NCI-H82 (cell line): ENCODE results near the gene NRGN.
"Not testable (repeated sequence)": the region's sequence is repeated elsewhere in the genome, so short reads cannot be mapped to it uniquely, and the experiment has no call there.

Experiments used
- DNase-seq: peaks from one replicate; lab custom pipeline; 2025; lab: John Stamatoyannopoulos, UW

Gene NRGN

GRCh38 chr11:124757320-124757719 is 17.6 kb downstream of the NRGN start:
- DNase-seq, result no peak

- DNase-seq, result peak; percentile 81
These were observed 18.9 kb downstream of the NRGN start for GRCh38 chr11:124758355-124759265.

DNA sequence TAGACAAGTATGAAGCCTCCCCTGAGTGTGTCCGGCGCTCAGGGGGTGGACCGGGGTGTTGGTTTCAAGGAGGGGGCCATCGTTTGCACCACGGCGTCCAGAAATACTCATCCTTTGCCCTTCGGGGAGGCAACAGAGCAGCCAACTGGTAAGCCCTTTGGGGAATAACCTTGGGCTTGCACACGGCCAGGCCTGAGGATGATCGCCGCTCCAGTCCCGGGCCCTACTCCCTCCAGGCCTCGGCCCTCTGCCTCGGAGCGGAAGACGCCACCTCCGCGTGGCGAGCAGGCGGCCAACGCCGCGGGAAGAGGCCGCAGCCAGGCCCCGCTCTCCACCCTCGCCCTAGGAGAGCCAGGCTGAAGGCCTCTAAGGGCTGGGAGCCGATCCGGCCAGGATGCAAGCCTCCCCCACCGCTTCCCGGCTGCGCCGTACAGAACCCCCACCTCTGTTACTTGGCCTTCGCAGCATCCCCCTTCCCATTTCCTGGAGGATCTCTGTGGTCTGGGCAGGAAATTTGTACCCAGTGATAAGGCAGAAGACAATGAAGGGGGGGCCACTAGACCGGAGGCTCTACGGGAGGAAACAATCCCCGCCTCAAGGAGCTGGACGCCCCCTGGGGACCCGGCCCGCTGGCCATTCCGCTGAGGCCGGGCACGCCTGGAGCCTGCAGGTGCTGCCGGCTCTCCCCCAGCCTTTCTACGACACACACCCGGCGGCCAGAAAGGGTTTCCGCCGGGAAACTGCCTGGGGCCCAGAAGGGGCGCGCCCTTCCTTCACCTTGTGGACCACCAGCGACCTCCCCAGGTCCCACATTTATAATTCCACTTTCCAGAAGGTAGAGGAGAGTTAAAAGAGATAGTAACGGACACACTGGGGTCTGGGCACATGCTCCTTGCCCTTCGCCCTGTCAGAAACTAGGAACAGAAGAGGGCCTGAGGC is 19.8 kb downstream of the NRGN start:
- no peak for DNase-seq

GRCh38 chr11:124760205-124760652 is 20.5 kb downstream of the NRGN start:
- no peak for DNase-seq

GRCh38 chr11:124760806-124761205 is 21.1 kb downstream of the NRGN start:
- no peak for DNase-seq

- peak; percentile 83 for DNase-seq
These were observed 21.8 kb downstream of the NRGN start for GRCh38 chr11:124761301-124762104.

DNA sequence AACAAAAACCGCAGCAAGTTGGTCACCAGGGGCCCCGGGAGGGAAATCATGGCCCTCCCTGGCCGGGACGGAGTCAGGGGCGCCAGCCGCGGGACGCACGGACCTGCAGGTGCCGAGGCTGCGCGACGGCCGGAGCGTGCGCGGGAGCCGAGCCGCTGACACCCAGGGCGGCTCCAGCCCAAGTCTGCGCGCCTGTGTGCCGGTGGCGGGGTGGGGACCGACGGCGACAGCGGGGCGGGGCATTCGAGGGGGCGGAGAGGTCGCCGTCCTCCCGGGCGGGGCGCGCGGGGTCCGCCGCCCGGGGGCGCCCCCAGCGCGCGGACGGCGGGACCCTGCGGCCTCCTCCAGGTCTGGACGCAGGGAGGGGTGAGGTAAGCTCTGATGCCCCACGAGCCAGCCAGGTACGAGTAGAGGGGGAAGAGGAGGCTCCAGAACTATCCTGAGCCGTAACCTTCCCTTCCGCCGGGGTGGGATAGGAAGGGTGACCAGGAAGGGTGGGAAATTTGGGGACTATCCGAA is 22.4 kb downstream of the NRGN start, which contains the start of gene ESAM:
Gene ESAM (minus strand): TSS at position 186 of the 519 bp plus-strand sequence. CDS start 136 bp downstream, at position 50.
- peak; percentile 25 for DNase-seq

- peak; percentile 31 for DNase-seq
These were observed 22.9 kb downstream of the NRGN start for GRCh38 chr11:124762624-124763155.

GRCh38 chr11:124763156-124763947 is 23.6 kb downstream of the NRGN start:
- DNase-seq, result peak; percentile 87

GRCh38 chr11:124766156-124766555 is 26.4 kb downstream of the NRGN start:
- no peak for DNase-seq

- DNase-seq, result no peak
These were observed 29.2 kb downstream of the NRGN start for GRCh38 chr11:124768914-124769313.

- no peak for DNase-seq
These were observed 30.3 kb downstream of the NRGN start for GRCh38 chr11:124769806-124770774.

DNA sequence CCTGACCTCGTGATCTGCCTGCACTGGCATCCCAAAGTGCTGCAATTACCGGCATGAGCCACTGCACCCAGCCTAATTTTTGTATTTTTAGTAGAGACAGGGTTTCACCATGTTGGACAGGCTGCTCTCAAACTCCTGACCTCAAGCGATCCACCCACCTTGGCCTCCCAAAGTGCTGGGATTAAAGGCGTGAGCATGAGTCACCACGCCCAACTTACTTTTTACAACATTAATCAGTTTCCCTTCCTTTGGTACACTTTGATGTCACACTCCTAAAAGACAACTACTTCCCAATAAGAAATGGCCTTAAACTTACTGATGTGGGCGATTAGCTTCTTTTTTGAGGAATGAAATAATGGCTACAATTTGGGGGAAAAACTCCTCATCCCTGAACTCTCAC is 31.2 kb downstream of the NRGN start:
- not testable (repeated sequence) for DNase-seq

- DNase-seq, result no peak
These were observed 37.3 kb downstream of the NRGN start for GRCh38 chr11:124776865-124777645.

- no peak for DNase-seq
These were observed 38.5 kb downstream of the NRGN start for GRCh38 chr11:124778281-124778680.

DNA sequence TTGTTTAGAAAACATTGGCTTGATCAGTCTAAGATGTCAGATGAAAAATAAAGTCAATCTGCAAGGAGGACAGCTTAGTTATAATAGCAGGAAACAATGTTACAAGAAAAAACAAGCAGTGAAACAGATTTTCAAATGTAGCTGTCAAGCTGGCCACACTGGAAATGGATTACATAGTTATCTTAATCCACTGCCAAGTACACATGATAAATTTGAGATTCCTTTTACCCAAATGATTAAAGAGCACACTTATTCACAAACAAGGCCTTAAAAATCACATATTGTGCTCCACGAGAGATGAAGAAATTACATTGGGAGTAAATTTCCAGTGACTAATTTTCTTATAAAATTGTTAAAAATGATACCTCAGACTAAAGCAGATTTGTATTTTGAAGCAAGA is 39.8 kb downstream of the NRGN start:
- DNase-seq, result no peak

DNA sequence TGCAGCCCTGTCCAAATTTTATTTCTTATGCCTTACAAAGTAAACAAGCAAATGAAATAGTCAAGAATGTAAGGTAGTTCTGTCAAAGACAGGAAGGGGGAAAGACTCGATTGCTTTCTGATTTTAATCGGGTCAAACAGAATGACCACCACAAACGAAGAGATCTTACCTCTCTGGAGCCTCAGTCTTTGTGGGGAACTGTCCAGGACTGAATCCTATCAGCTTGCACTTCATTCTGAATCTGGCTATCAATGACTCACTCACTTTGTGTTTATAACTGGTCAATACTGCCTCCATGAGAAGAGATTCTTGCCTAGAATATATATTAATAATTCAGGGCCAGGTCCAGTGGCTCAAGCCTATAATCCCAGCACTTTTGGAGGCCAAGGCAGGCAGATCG is 43.3 kb downstream of the NRGN start:
- DNase-seq, result no peak

GRCh38 chr11:124784051-124784450 is 44.3 kb downstream of the NRGN start:
- DNase-seq, result no peak
